SK-N-MC (cell line): ENCODE data around the gene RILP.

Experiments used
- EZH2 ChIP-seq: fragments of 200-600 bp; sonication (generic); IDR thresholded peaks from one replicate; pipeline ENCODE4 v1.6.1; 2017; ENCODE audit warnings: antibody characterized with exemption
- FOXP2 ChIP-seq: optimal IDR thresholded peaks from 2 replicates; pipeline ENCODE3; 2011; ENCODE audit warnings: mild to moderate bottlenecking, moderate library complexity; ENCODE audit not compliant: insufficient read depth; ENCODE audit errors: extremely low read length, control extremely low read depth

DNA sequence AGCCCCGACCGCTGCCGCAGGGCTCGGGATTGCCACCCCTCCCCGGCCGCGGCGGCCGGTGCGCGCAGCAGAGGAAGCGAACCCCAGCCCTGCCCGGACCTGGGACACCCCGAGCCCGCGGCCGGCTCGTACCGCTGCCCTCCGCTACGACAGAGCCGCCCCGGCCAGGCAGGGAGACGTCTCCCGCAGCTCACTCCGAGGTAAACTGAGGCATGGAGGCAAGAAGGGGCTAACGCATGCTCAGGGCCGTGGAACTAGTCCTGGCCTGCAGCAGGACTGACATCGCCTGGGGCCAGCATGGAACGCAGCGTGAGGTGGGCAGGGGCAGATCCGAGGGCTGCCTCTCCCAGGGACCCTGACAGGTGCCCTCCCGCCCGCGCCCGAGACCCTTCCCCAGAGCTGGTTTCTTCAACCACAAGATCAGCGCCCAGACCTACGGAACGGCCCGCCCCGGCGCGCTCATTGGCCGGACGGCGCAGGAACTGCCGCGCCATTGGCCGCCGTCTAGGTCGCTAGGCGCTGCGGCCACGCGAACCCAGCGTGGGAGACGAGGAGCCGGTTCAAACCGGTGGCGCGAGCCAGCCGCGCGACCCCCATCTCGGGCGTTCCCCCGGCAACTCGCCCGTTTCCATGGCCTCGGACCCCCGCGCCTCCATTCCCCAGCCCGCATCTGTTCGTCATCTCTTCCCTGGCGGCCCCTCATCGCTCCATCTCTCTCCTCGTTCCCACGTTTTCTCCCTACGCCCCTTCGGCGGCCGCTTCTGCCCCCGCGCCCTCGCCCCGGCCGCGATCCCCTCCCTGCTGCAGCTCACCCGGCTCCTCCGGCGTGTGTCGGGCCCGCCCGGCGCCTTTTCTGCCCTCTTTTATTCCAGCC, 21.4 kb downstream of the RILP start, which contains the start of gene SLC43A2:
- no peak for TF ChIP-seq FOXP2
- TF ChIP-seq EZH2: no peak
